Measurements from ENCODE around the gene PHACTR1.
"Not testable (repeated sequence)": the region's sequence is repeated elsewhere in the genome, so short reads cannot be mapped to it uniquely, and the experiment has no call there.

The PHACTR1 gene

DNA sequence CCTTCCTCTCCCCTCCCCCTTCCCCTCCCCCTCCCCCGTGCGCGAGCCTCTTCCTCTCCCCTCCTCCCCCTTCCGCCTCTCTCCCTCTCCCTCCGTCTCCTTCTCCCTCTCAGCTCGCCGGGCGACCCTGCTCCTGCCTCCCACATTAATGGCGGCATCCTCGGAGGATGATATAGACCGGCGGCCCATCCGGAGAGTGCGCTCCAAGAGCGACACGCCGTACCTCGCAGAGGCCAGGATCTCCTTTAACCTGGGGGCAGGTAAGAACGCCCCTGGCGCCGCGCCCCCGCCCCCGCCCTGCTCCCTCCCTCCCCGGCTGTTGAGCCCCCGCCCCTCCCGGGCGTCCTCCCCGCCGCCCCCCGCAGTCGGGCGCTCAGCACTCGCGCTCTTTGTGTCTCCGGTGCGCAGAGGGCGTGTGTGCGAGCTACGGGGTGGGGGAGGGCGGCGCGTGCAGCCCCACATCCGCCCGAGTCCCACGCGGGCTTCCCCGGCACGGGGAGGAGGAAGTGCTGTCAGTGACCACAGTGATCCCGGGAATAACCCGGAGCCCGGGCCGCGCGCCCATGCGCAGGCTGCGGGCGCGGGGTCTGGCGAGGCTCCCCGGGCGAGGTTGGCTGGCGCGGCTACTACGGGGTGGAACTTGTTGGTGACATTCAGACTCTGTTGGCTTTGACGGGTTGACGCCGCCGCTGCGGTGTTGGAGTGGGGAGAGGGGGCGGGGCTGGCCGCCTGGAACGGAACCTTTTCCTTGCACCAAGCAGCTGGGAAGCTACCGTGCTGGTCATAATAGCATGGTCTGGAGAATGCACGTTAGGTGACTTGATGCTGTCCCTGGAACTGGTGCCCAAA, 33.2 kb downstream of the PHACTR1 start:
- DNase-seq (ENCODE audit: low read depth), result no peak

DNA sequence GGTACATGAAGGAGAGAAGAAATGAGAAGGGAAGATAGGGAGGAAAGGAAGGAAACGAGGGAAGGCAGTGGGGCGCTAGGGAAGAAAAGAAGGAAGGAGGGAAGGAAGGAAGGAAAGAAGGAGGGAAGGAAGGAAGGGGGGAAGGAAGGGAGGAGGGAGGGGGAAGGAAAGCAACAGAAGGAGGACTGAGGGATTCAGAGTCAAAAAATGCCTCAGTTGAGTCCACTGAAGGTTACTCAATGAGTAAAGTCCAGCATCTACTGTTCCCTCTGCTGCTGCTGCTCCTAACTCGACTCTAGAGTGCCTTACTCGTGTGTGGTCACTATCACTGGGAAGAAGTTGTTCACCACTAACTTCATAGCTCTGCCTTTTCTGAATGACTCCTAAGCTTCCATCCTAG, 33.8 kb downstream of the PHACTR1 start:
- DNase-seq (ENCODE audit: low read depth), result no peak

DNA sequence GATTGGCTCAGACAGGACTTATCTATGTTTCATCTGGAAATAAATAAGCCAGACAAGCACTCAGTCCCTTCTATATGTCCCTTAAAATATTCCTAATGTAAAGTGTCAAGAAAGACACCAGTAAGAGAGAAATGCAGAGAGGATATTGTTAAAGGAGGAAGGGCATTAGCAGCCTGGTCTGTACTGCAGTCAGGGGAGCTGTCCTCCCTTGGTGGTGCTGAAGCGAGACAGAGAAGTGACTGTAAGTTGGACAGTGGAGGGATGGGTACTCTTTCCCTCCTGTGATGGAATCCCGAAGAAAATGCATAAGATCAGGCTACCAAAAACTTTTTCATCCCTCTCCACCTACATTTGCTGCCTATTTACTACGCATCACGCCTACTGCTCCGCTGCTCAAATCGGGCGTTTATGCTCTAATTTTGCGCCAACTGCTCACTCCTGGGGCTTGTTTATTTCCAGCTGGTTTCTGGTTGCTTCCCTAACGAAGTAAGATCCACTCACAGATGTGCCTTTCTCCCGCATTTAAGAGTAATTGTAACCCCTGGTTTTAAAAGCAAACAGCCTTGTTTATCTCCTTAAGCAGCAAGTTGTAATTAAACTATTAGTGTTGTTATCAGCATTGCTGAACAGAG, 35.2 kb downstream of the PHACTR1 start:
- DNase-seq (ENCODE audit: low read depth), result no peak

DNA sequence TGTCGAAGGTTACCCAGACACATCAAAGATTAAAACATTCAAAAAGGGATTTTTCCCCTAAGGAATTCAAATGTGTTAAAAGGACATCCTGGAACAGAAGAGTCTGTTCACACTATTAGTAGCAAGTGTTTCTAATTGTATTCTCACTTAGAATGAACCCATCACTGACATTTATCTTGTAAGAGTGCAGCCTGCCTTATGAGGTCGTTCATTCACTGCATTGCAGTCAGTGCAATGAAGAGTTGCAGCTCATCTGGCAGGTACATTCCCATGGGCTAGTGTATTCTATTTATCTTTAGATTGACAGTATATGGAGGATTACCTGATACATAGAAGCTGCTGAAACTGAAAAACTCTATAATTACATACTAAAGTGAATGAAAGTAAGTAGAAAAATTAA, 36.5 kb downstream of the PHACTR1 start:
- no peak for DNase-seq (ENCODE audit: low read depth)

DNA sequence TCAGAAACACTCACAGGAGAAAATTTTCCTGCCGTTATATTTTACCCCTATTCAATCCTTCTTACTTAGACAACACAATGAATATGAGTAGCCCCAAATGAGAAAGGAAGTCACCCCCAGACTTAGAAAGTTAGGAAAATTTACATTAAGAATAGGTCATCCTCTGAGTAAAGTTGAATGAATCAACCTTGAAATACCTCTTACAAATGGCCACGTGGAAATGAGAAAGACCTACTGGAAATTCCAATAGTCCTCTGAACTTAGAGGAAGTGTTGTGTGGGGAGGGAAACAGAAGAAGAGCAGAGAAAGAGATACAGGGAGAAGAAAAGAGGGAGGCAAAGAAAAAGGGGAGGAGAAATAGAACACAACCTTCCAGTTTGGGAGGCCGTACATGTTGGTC, 43.7 kb downstream of the PHACTR1 start:
- DNase-seq (ENCODE audit: low read depth), result no peak

DNA sequence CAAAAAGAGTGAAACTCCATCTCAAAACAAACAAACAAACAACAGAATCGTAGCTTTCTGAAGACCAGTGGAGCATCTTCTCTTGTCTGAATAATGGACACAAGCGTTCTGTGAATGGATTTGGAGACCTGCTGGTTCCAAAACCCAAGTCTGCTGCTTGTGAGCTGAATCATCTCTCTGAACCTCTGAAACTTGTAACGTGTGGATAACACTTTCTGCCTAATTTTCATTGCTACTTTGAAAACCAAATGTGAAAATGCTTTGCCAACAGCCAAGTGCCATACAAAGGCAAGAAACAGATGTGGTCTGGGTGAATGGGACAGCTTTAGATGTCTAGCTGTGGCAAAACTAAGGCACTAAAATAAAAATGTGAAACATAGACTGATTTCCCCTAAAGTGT, 44.3 kb downstream of the PHACTR1 start:
- DNase-seq (ENCODE audit: low read depth), result no peak

DNA sequence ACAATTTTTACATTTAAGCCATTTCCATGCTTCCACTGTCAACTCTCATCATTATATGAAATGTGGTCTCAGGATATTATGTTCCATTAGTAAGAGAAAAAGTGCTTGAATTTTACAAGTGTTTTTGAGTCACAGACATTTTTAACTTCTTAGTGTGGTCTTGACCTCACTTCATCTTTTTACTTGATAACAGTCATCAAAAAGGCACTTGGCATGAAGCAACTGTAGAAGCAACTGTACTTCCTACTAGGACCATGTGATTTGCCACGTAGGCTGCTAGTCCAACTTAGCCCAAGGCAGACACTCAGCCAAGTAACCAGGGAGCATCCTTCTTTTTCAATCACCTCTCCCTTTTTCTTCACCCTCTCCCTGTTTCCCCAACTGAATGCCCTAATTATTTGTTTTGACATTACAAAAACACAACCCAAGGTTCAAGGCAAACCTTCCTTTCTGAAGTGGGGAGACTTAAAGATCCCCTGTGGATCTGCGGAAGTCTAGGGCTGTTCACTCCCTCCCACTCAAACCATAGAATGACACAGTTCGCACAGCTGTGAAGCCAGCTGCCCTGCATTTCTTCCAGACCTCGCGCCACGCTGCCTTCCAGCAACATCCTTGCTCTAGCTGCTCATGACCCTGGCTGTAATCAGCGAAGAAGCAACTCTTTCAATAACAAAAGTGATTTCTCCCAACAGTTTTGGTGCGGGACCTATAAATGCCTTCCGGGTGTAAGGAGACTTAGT, 45.0 kb downstream of the PHACTR1 start:
- DNase-seq (ENCODE audit: low read depth), result no peak

DNA sequence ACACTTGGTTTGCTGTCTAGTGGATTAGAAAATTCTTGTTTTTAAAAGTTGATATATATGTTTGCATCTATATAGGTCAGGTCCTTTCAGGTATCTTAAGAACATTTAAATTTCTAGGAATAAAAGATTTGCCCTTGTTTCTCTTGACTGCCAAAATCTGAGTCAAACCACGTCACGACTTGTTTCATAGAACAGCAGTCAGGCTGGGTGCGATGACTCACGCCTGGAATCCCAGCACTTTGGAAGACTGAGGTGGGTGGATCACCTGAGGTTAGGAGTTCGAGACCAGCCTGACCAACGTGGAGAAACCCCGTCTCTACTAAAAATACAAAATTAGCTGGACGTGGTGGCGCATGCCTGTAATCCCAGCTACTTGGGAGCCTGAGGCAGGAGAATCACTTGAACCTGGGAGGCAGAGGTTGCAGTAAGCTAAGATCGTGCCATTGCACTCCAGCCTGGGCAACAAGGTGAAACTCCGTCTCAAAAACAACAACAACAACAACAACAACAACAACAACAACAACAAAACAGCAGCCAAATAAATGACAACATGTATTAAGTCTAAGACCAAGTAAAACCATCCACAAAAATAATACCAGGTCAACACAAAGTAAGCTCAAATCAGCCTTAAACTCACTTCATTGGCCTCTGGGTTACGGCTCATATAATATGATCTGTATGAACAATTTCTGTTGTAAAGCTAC, 46.3 kb downstream of the PHACTR1 start:
- not testable (repeated sequence) for DNase-seq (ENCODE audit: low read depth)

DNA sequence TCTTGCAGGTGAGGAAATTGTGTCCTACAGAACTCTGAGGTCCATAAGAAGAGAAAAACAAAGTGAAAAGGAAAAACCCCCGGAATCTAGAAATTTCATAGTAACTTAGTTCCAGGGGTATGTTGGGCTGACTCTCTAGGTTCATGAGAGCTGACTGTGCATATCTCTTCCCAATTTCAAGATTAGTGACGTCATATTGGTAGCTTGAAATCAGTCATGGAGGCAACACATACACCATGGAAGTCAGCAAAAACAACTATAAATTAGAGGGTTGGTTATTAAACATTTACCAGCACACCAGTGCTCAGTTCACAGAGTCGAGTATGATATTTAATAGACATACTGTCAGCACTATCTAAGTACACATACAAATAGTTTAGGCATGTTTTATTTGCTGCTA, 49.8 kb downstream of the PHACTR1 start:
- no peak for DNase-seq (ENCODE audit: low read depth)

DNA sequence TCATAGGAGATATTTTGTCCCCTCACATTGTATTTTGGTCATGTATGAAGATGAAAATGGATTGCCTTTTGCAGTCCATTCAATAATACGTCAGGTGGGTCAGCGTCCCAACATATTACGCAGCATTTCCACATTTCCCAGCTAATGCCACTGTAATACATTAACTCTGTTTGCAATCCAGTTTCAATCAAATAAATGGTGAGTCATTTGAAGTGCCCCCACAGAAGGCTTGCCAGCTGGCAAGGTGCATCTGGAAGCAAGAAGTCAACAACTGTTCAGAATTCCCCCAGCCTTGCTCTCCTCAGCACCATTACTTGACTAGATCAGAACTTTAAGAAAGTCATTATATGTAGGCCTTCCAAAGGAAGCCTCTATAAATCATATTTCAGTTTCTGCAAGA, 50.4 kb downstream of the PHACTR1 start:
- no peak for DNase-seq (ENCODE audit: low read depth)

DNA sequence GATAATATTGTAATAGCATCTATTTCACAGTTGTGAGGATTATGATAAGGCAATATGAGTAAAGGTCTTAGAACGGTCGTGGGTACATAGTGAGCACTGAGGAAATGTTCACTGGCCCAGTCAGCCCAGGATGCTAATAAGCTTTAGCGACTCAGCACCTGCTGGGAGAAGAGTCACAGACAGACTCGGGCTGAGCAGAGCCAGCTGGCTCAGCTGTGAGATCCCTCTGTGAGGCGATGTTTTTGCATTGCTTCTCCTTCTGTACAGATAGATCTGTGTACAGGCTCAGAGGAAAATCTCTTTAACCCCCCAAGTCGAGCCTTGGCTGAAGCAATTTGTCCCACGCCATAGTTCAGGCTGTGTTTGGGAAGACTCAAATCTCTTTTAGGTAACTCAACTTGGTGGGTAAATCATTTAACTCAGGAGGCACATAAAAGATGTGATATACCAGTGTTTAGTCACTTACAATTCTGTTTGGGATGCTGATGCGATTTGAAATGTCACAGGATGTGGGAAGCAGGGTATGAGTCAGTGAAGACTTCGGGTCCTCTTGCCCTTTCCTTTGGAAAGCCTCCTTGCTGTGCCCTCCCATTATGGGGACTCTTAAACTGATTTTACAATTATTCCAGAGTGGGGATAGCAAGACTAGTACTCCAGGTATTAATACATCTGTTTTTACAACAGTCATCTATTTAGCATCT, 53.1 kb downstream of the PHACTR1 start:
- no peak for DNase-seq (ENCODE audit: low read depth)

DNA sequence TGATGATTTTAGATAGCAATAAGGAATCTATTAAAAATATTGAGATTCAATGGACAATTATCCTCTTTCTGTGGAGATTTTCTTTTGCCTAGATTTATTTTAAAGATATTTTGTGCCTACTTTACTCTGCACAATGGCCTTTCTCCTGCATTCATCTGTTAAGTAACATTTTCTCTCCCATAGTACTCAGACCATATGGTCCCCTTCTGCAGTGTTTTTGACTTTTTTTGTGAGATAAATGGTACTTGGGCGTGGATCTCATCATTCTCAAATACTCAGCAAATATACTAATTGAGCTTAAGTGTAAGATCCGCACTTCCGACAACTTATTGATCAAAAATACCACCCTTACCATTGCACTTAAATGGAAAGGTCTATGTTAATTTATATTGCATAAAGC, 55.8 kb downstream of the PHACTR1 start:
- no peak for DNase-seq (ENCODE audit: low read depth)

DNA sequence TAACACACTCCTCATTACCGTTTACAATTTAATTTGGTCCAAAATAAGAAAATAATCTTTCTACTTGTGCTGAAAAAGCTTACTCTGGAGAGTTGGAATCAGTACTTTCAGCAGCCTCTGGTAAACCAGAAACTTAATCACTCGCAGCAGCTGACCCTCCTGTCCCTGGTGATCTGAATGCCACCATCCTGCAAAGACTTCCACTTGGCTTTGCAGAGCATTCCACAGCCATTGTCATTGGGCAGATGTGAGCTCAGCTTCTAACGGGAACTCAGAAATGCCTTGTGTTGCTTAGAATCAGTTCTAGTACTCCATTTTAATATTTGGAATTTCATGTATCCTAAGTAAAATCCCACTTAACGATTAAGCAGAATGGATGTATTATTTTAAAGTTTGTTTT, 59.7 kb downstream of the PHACTR1 start:
- DNase-seq (ENCODE audit: low read depth), result no peak

DNA sequence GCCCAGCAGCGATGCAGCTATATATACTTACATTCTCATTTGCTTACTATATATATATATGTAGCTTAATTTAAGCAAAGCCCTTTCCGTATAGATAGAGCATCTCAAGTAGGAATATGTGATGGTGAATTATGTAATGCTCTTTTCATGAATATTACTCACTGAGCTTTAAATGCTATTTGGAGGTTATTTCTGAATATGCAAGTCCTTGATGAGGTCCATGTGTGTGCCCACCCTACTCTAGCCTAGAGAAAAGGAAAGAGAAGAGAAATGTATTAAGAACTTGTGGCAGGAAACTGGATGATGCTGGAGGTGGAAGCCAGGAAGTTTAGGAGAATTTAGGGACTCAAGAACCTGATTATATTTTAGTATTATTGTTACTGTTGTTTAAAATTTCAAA, 63.2 kb downstream of the PHACTR1 start:
- no peak for DNase-seq (ENCODE audit: low read depth)

DNA sequence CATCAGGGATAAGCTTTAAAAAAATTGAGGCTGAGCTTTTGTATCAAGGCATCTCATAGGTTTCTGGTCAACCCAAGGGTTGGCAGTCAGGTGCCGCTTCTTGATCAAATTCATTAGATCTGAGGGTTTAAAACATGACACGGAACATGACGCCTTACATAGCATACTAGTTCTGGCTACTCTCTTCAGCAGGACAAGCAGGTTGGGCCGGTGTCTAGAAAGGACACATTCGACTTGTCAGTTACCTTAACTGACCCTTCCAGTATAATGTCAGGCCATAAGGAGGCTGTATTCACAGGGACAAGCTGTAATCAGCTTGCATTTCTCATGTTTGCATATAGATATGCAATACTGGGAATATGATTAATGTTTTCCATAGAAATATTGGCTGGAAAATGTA, 65.6 kb downstream of the PHACTR1 start:
- no peak for DNase-seq (ENCODE audit: low read depth)

DNA sequence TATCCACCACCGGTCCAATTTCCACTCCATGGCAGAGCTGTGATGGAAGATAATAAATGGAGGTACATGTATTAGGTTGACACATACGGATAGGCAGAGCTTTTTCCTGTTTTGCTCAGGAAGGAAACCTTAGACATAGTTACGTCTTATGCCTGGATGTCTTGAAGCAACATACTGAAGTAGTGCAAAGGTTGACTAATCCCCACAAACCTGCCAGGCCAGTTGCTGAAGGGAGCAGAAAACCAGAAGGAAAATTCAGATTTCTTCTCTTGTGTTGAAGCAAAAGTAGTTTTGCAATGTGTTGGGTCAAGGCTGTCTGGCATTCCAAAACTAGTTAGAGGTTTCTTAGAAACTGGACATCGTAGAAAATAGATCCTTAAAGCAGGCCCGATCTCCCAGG, 68.7 kb downstream of the PHACTR1 start:
- DNase-seq (ENCODE audit: low read depth), result no peak

DNA sequence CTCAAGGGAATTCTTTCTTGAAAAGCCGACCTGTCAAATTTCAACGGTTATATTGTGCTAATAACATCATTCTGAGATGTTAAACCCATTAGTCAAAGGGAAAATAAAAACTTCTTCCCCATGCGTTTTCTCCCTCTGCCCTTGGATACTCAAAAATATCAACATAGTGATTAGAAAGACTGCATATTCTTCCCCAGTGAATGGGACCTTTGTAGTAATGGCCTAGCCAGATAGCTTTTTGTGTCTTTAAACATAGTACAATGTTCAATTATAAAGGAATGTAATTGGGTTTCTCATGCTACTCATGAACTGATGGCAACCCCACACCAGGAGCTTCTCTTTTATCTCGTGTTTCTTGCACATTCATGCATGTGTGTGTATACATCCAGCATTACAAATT, 69.4 kb downstream of the PHACTR1 start:
- no peak for DNase-seq (ENCODE audit: low read depth)

DNA sequence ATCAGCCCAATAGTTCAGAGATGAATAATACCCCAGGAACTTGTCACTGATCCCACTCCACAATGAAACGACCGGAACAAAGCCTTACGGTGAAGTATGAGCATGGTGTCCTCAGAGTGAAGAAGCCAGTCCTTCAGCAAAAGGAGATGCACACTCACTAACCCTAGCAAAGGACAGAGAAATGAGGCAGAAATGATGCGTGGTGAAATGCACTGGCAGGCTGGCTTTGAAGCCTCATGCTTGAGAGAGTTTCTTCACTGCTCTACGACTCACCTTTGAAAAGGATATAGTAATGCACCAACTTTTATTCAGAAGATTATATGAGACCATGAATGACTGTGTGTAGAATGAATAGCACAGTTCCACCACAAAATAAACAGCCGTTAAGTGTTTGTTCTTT, 74.8 kb downstream of the PHACTR1 start:
- DNase-seq (ENCODE audit: low read depth), result no peak

DNA sequence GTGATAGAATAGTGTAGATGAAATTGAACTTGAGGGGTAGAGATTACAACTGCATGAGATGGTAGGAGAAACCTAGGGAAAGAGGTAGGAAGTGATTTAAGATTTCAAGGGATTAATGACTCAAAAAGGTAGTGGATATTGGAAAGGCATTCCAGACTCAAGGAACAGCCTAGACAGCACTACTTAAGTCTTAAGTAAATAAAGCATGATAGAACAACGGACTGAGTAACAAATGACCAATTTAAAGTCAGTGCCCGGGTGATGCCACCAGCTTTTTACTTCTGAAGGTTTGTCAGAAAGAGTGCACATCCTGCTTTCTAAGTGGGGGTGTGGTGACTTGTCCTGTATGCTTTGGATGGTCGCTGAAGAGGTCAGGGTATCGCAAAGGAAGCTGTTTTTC, 81.8 kb downstream of the PHACTR1 start:
- DNase-seq (ENCODE audit: low read depth), result no peak

DNA sequence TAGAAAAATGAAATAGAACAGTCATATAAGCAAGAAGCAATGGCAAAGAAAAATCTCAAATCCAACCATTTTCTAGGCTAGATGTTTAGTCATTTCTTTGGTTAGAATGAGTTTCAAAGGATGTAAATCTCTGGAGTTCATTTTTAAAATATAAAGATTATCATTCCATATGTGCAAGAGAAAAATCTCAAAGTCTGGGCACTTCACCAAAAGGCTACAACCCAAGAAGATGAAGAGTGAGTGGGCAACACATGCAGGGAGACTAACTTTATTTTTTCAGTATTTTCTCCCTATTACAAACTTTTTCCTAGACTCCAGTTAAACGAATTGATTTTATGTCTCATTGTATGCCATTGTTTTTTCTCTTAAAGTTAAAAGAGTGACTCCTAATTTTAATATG, 83.6 kb downstream of the PHACTR1 start:
- no peak for DNase-seq (ENCODE audit: low read depth)

DNA sequence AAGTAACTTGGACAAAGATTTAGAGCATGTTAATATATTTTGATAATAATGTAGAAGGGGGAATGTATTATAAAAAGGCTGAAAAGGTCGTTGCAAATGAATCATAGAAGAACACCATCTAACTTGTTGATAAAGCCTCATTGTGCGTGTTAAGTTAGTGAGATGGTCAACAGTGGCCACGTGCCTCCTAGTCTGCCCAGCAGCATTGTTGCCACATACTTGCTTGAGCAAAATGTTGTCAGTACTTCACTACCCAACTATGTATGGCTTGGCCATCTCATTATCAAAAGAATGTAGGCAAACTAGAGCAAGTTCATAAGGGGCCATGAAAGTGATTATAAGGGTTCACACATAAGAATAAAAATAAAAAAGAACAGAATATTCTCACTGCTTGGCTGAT, 84.6 kb downstream of the PHACTR1 start:
- DNase-seq (ENCODE audit: low read depth), result no peak

DNA sequence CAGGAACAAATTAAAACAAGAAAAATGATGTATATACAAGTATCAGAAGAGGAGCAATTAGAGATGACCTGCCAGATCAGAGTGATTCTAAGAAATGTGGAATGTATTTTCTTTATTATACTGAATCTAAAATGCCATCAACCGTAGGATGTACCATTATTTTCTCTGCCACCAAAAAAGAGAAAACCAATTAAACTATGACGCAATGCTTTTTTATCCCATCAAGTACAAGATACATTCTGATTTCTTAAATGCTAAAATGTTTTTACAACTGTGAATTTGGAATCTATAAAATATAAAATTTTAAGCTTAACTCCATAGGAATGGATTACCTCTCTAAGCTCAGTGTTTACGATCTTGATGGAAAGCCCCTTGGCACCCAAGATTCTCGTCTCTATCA, 85.9 kb downstream of the PHACTR1 start:
- DNase-seq (ENCODE audit: low read depth), result no peak
